Measurements from ENCODE around the gene SLC49A4. TPM values are rescaled to one million over a fixed set of nuclear protein-coding genes. Genes with fewer than 3 reads are reported as not detected.

Gene SLC49A4
- total RNA-seq, 1 donor from 2014 or later = 16.6 TPM

DNA sequence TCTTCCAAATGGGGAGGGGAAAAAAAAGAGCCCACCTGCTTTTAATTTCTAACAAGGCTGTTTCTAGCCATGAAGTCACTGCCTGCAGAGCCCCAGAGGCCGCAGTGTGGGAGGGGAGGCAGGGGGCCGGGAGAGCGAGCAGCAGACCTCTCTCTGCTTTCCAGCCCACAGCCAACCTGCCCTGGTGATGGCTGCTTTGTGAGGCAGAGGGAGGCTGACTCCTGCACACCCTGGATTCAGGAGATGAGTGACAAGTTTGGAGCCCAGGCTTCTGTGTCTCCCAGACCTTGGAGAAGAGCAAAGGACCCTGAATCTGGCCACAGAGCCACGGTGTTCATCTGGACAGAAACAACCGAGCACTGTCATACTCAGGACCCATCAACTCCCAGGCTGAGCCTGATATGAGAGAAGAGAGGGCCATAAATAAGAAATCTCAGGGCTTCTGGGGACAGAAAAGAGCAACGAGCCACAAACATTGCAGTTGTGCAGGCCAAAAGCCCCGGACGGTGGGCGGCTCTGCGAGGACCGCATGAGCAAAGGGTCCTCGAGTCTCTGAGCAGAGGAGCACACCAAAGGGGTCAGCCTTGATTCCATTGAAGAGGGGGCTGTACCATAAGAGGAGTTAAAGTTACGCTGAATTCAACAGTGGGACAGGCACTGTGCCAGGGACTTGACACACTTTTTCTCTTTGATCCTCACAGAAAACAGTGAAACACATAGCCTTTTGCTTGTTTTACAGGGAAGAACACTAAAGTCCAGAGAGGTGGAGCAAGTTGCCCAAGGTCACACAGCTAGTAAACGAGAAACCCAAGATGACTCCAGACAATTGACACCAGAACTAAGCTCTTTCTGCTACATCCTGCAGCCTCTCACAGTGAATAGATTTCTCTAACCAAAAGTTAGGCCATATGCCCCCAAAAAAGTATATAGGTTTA lies 135.5 kb downstream of the SLC49A4 start:
- Mint-ChIP-seq H3K27me3 (ENCODE audit: low read depth) (no peaks in the 10 kb centered on the region), H3K36me3 (ENCODE audit: low read depth) (peaks cover 2% of the 10 kb centered on the region), H3K27ac (ENCODE audit: unreplicated experiment) (peak overlapping the region; percentile 6)

More for the DNA sequence above, 135.5 kb downstream of the SLC49A4 start:
- no peak for DNase-seq (ENCODE audit: low read depth, low spot score)
- Mint-ChIP-seq H3K9me3 (no peaks in the 10 kb centered on the region), H3K4me1 (peaks cover 3% of the 10 kb centered on the region), H3K4me3 (no peak overlapping the region)
- TF ChIP-seq CTCF (conservative IDR thresholded peaks at IDR 0.05) = no peak

Other genes starting within 250 kb of the SLC49A4 start
- 2.8 and 3.0 TPM in 2 replicates for gene PARP9, start 230.8 kb upstream of the SLC49A4 start, total RNA-seq
- gene DTX3L, start 230.7 kb upstream of the SLC49A4 start, total RNA-seq = 4.9 and 6.3 TPM in 2 replicates
- gene PARP15, start 217.4 kb upstream of the SLC49A4 start, total RNA-seq = 0.09 TPM in 1 of 2 replicates, not detected in the other
- 6.6 TPM in 2 replicates for gene PARP14, start 114.2 kb upstream of the SLC49A4 start, total RNA-seq
- 9.9 and 10.9 TPM in 2 replicates for gene HSPBAP1, start 1.2 kb upstream of the SLC49A4 start, total RNA-seq
- gene SEMA5B, start 232.7 kb downstream of the SLC49A4 start, total RNA-seq = 48.8 and 57.3 TPM in 2 replicates

Data from neural crest cell (in vitro differentiated cells).